Skin epidermis (tissue), 12 donors: ENCODE data around the gene DHCR7.

Experiments
- H3K27ac ChIP-seq, 21 experiments: fragments of 200-600 bp; sonication (generic) in 11 of 21; one replicate each; pipeline ENCODE4 v1.5.0; 2020; ENCODE audit warnings: mild to moderate bottlenecking in 3 of 21, inconsistent platforms in 2 of 21, moderate library complexity in 2 of 21
- H3K4me3 ChIP-seq, 7 experiments: fragments of 200-600 bp; sonication (generic) in 2 of 7; one replicate each; pipeline ENCODE4 v1.5.0; 2020; ENCODE audit warnings: inconsistent platforms in 2 of 7, mild to moderate bottlenecking in 2 of 7, moderate library complexity in 1 of 7

The DHCR7 gene

GRCh38 chr11:71459767-71460320, 11.7 kb upstream of the DHCR7 start:
- no peak overlapping the region for H3K4me3 ChIP-seq
- H3K27ac ChIP-seq = no peak overlapping the region

GRCh38 chr11:71459076-71459766, 11.0 kb upstream of the DHCR7 start:
- Histone ChIP-seq H3K4me3 (no peak overlapping the region), H3K27ac (no peak overlapping the region)

- H3K27ac ChIP-seq = peak overlapping the region in 2 of 21 experiments; percentile 22 to 25
- no peak overlapping the region for H3K4me3 ChIP-seq
Observed at GRCh38 chr11:71458146-71459070, 10.2 kb upstream of the DHCR7 start.

GRCh38 chr11:71456831-71457230, 8.6 kb upstream of the DHCR7 start:
- no peak overlapping the region for H3K27ac ChIP-seq

GRCh38 chr11:71456294-71456693, 8.1 kb upstream of the DHCR7 start:
- no peak overlapping the region for H3K27ac ChIP-seq
- no peak overlapping the region for H3K4me3 ChIP-seq

More at GRCh38 chr11:71456831-71457230, 8.6 kb upstream of the DHCR7 start:
- H3K4me3 ChIP-seq = no peak overlapping the region

- Histone ChIP-seq H3K27ac (no peak overlapping the region), H3K4me3 (peak overlapping the region in 2 of 7 experiments; percentile 81 to 87)
Observed at GRCh38 chr11:71454470-71455113, 6.4 kb upstream of the DHCR7 start.

- H3K4me3 ChIP-seq = peak overlapping the region; percentile 68 to 97 (median 81)
- peak overlapping the region in 17 of 21 experiments; percentile 4 to 89 (median 83) for H3K27ac ChIP-seq
Observed at GRCh38 chr11:71453918-71454304, 5.7 kb upstream of the DHCR7 start.

- Histone ChIP-seq H3K27ac (peak within 1 kb of the TSS; percentile 15 to 89 (median 83)), H3K4me3 (peak within 1 kb of the TSS; percentile 68 to 97 (median 81))
Observed at GRCh38 chr11:71453037-71453917, 5.1 kb upstream of the DHCR7 start, which contains the start of gene NADSYN1. NADSYN1 (plus strand) TSS chr11:71453203; CDS start chr11:71453297, 94 bp downstream.

- peak overlapping the region; percentile 15 to 89 (median 77) for H3K27ac ChIP-seq
- H3K4me3 ChIP-seq = peak overlapping the region; percentile 68 to 97 (median 81)
Observed at GRCh38 chr11:71452199-71453036, 4.2 kb upstream of the DHCR7 start.

GRCh38 chr11:71451596-71452198, 3.5 kb upstream of the DHCR7 start:
- peak overlapping the region in 3 of 7 experiments; percentile 68 to 97 (median 87) for H3K4me3 ChIP-seq
- peak overlapping the region in 12 of 21 experiments; percentile 10 to 89 (median 80) for H3K27ac ChIP-seq

- Histone ChIP-seq H3K4me3 (no peak overlapping the region), H3K27ac (peak overlapping the region in 2 of 21 experiments; percentile 10 to 82)
Observed at GRCh38 chr11:71450939-71451338, 2.7 kb upstream of the DHCR7 start.

- Histone ChIP-seq H3K27ac (peak overlapping the region in 2 of 21 experiments; percentile 32 to 79), H3K4me3 (no peak overlapping the region)
Observed at GRCh38 chr11:71450507-71450906, 2.3 kb upstream of the DHCR7 start.

GRCh38 chr11:71449596-71449995, 1.4 kb upstream of the DHCR7 start:
- peak overlapping the region in 8 of 21 experiments; percentile 1 to 85 (median 80) for H3K27ac ChIP-seq
- peak overlapping the region in 2 of 7 experiments; percentile 54 to 63 for H3K4me3 ChIP-seq

GRCh38 chr11:71447791-71448256, 369 bp downstream of the DHCR7 start:
- Histone ChIP-seq H3K27ac (peak overlapping the region in 19 of 21 experiments; percentile 47 to 85 (median 72)), H3K4me3 (peak overlapping the region; percentile 54 to 78 (median 63))

- Histone ChIP-seq H3K27ac (peak overlapping the region in 17 of 21 experiments; percentile 47 to 85 (median 72)), H3K4me3 (peak overlapping the region in 6 of 7 experiments; percentile 54 to 78 (median 66))
Observed at GRCh38 chr11:71446942-71447688, 1.1 kb downstream of the DHCR7 start.

GRCh38 chr11:71446150-71446549, 2.0 kb downstream of the DHCR7 start:
- no peak overlapping the region for H3K4me3 ChIP-seq
- H3K27ac ChIP-seq = no peak overlapping the region
